Stomach smooth muscle (tissue), 2 donors: ENCODE measurements around the gene SELENOK.

ENCODE experiments used
- H3K27ac ChIP-seq: one replicate; pipeline ENCODE4 v1.7.0; 2013; ENCODE audit warnings: mild to moderate bottlenecking, low read length, inconsistent platforms
- H3K27me3 ChIP-seq, 2 donors: one replicate each; pipeline ENCODE4 v1.7.0; 2013; ENCODE audit warnings: low read length in 2 of 2; ENCODE audit not compliant: insufficient read depth in 2 of 2, control insufficient read depth in 1 of 2
- H3K36me3 ChIP-seq, 2 donors: one replicate each; pipeline ENCODE4 v1.7.0; 2013; ENCODE audit warnings: low read length in 2 of 2; ENCODE audit not compliant: control insufficient read depth in 2 of 2, insufficient read depth in 2 of 2
- H3K4me1 ChIP-seq: one replicate; pipeline ENCODE4 v1.7.0; 2013; ENCODE audit warnings: low read length; ENCODE audit not compliant: control insufficient read depth, insufficient read depth
- H3K4me3 ChIP-seq, 2 donors: one replicate each; pipeline ENCODE4 v1.7.0; 2013; ENCODE audit warnings: low read length in 2 of 2
- H3K9ac ChIP-seq, 2 donors: one replicate each; pipeline ENCODE4 v1.7.0; 2013; ENCODE audit warnings: low read length in 2 of 2, mild to moderate bottlenecking in 1 of 2
- H3K9me3 ChIP-seq, 2 donors: one replicate each; pipeline ENCODE4 v1.7.0; 2013; ENCODE audit warnings: low read length in 2 of 2; ENCODE audit not compliant: control insufficient read depth in 2 of 2
- donor health status: healthy.
- donor health status: Pancreatic carcinoma.

The SELENOK gene

GRCh38 chr3:53919741-53920140 lies 28.1 kb upstream of the SELENOK start:
- Histone ChIP-seq H3K9ac (no peak overlapping the region), H3K4me3 (no peak overlapping the region), H3K4me1 (no peaks in the 10 kb centered on the region), H3K9me3 (peaks cover 0 to 2% of the 10 kb centered on the region in 2 donors), H3K36me3 (no peaks in the 10 kb centered on the region), H3K27me3 (no peaks in the 10 kb centered on the region), H3K27ac (no peak overlapping the region)

GRCh38 chr3:53913401-53913800 lies 21.7 kb upstream of the SELENOK start:
- H3K4me1 ChIP-seq = no peaks in the 10 kb centered on the region

GRCh38 chr3:53902711-53903110 lies 11.1 kb upstream of the SELENOK start:
- Histone ChIP-seq H3K4me3 (no peak overlapping the region), H3K36me3 (no peaks in the 10 kb centered on the region), H3K9ac (no peak overlapping the region), H3K27me3 (peaks cover 0 to under 1% of the 10 kb centered on the region in 2 donors), H3K27ac (no peak overlapping the region), H3K4me1 (no peaks in the 10 kb centered on the region), H3K9me3 (no peaks in the 10 kb centered on the region)

More at GRCh38 chr3:53913401-53913800, 21.7 kb upstream of the SELENOK start:
- H3K4me3 ChIP-seq = no peak overlapping the region
- no peaks in the 10 kb centered on the region for H3K9me3 ChIP-seq
- H3K27me3 ChIP-seq = no peaks in the 10 kb centered on the region
- no peaks in the 10 kb centered on the region for H3K36me3 ChIP-seq
- H3K27ac ChIP-seq = no peak overlapping the region
- no peak overlapping the region for H3K9ac ChIP-seq

- H3K27ac ChIP-seq = no peak overlapping the region
- H3K4me3 ChIP-seq = no peak overlapping the region
- no peak overlapping the region for H3K9ac ChIP-seq
- peaks cover 0 to 5% of the 10 kb centered on the region in 2 donors for H3K27me3 ChIP-seq
- H3K9me3 ChIP-seq = no peaks in the 10 kb centered on the region
- H3K4me1 ChIP-seq = no peaks in the 10 kb centered on the region
- H3K36me3 ChIP-seq = no peaks in the 10 kb centered on the region
Measured at GRCh38 chr3:53902067-53902466, 10.4 kb upstream of the SELENOK start.

GRCh38 chr3:53900666-53901331 lies 9.1 kb upstream of the SELENOK start:
- no peak overlapping the region for H3K27ac ChIP-seq
- H3K36me3 ChIP-seq = no peaks in the 10 kb centered on the region
- no peak overlapping the region for H3K9ac ChIP-seq
- no peaks in the 10 kb centered on the region for H3K9me3 ChIP-seq
- H3K4me3 ChIP-seq = no peak overlapping the region
- no peaks in the 10 kb centered on the region for H3K4me1 ChIP-seq
- peaks cover 0 to 5% of the 10 kb centered on the region in 2 donors for H3K27me3 ChIP-seq

GRCh38 chr3:53899750-53900149 lies 8.1 kb upstream of the SELENOK start:
- no peak overlapping the region for H3K9ac ChIP-seq
- H3K4me3 ChIP-seq = no peak overlapping the region
- H3K9me3 ChIP-seq = no peaks in the 10 kb centered on the region
- no peaks in the 10 kb centered on the region for H3K36me3 ChIP-seq
- peaks cover 0 to 5% of the 10 kb centered on the region in 2 donors for H3K27me3 ChIP-seq
- H3K27ac ChIP-seq = no peak overlapping the region
- H3K4me1 ChIP-seq = no peaks in the 10 kb centered on the region

GRCh38 chr3:53892286-53892637 lies 603 bp upstream of the SELENOK start:
- peak overlapping the region; percentile 80 to 89 for H3K4me3 ChIP-seq

GRCh38 chr3:53890726-53891475 lies 758 bp downstream of the SELENOK start:
- peaks cover 12% of the 10 kb centered on the region for H3K4me1 ChIP-seq
- H3K36me3 ChIP-seq = peaks cover 2 to 4% of the 10 kb centered on the region in 2 donors
- H3K27ac ChIP-seq = peak overlapping the region; percentile 90
- no peaks in the 10 kb centered on the region for H3K9me3 ChIP-seq
- H3K9ac ChIP-seq = peak overlapping the region; percentile 91
- no peaks in the 10 kb centered on the region for H3K27me3 ChIP-seq
- peak overlapping the region; percentile 80 to 89 for H3K4me3 ChIP-seq

More at GRCh38 chr3:53892286-53892637, 603 bp upstream of the SELENOK start:
- Histone ChIP-seq H3K9me3 (no peaks in the 10 kb centered on the region), H3K9ac (peak overlapping the region; percentile 53 to 77), H3K27ac (peak overlapping the region; percentile 90), H3K27me3 (no peaks in the 10 kb centered on the region), H3K36me3 (no peaks in the 10 kb centered on the region), H3K4me1 (peaks cover 12% of the 10 kb centered on the region)

- Histone ChIP-seq H3K36me3 (peaks cover 13 to 18% of the 10 kb centered on the region in 2 donors), H3K27ac (no peak overlapping the region), H3K4me3 (no peak overlapping the region), H3K9me3 (no peaks in the 10 kb centered on the region), H3K27me3 (no peaks in the 10 kb centered on the region), H3K9ac (no peak overlapping the region), H3K4me1 (peaks cover 12% of the 10 kb centered on the region)
Measured at GRCh38 chr3:53888232-53888631, 3.4 kb downstream of the SELENOK start.

GRCh38 chr3:53887446-53887845 lies 4.2 kb downstream of the SELENOK start:
- Histone ChIP-seq H3K36me3 (peaks cover 13 to 18% of the 10 kb centered on the region in 2 donors), H3K27ac (no peak overlapping the region), H3K9me3 (no peaks in the 10 kb centered on the region), H3K4me3 (no peak overlapping the region), H3K9ac (no peak overlapping the region), H3K4me1 (peaks cover 11% of the 10 kb centered on the region), H3K27me3 (no peaks in the 10 kb centered on the region)

- Histone ChIP-seq H3K9me3 (no peaks in the 10 kb centered on the region), H3K9ac (no peak overlapping the region), H3K36me3 (peaks cover 13 to 18% of the 10 kb centered on the region in 2 donors), H3K4me3 (no peak overlapping the region), H3K27ac (no peak overlapping the region), H3K4me1 (peaks cover 8% of the 10 kb centered on the region), H3K27me3 (no peaks in the 10 kb centered on the region)
Measured at GRCh38 chr3:53885239-53885638, 6.4 kb downstream of the SELENOK start.
